ENCODE data around the gene ID3.
A peak's percentile ranks its signal among the peaks of the same experiment; 100 is the strongest.

- TF ChIP-seq CTCF (IDR thresholded peaks at IDR 0.05 in 8 of 11, conservative IDR thresholded peaks at IDR 0.05 in 3 of 11) = no peak
- peak; percentile 53 to 72 (median 66) for TF ChIP-seq POLR2AphosphoS5 (IDR thresholded peaks at IDR 0.05)
Observed at GRCh38 chr1:23524716-23525401, 34.4 kb downstream of the ID3 start.
